Panc1 (cell line): ENCODE measurements around the gene UBAP2. TPM values are rescaled to one million over a fixed set of nuclear protein-coding genes. Genes with fewer than 3 reads are reported as not detected.
"Not testable (repeated sequence)": the region's sequence is repeated elsewhere in the genome, so short reads cannot be mapped to it uniquely, and the experiment has no call there.

ENCODE experiments used
- ATAC-seq: fragments of 200-7000 bp; cut with Tn5 transposase; 2 replicates; pipeline ENCODE4 v1.9.1; 2020; ENCODE audit warnings: mild to moderate bottlenecking, moderate library complexity
- BruUV-seq: library from RNA; stranded (reverse); fragments of 400-500 nt; replicated peaks from 2 replicates; lab custom pipeline; 2021; lab: Mats Ljungman, UMichigan
- CTCF ChIA-PET: fragments of 300-600 bp; sonication (Branson Sonifier 250); formaldehyde crosslinking; loops from one replicate; lab custom pipeline; 2022; ENCODE audit warnings: antibody characterized with exemption; lab: Charles Lee
- POLR2A ChIA-PET: fragments of 300-600 bp; sonication (Branson Sonifier 250); formaldehyde crosslinking; loops from one replicate; lab custom pipeline; 2022; ENCODE audit warnings: antibody characterized with exemption; lab: Charles Lee
- DNase-seq: peaks from one replicate; pipeline ENCODE4 v3.0.0-alpha.2; 2010; ENCODE audit warnings: low read depth, low spot score
- H3K27ac ChIP-seq: 2 replicates; pipeline ENCODE4 v1.5.1; 2011; ENCODE audit warnings: mild to moderate bottlenecking, low read length, inconsistent platforms
- H3K27me3 ChIP-seq: fragments of 200-500 bp; sonication (Bioruptor generic); 2 replicates; pipeline ENCODE4 v1.6.0; 2014; ENCODE audit warnings: low read length, inconsistent platforms; ENCODE audit not compliant: control insufficient read depth, insufficient read depth
- H3K36me3 ChIP-seq: fragments of 200-500 bp; sonication (Bioruptor generic); 2 replicates; pipeline ENCODE4 v1.5.1; 2014; ENCODE audit warnings: inconsistent platforms, mild to moderate bottlenecking, low read length, moderate library complexity; ENCODE audit not compliant: control insufficient read depth, insufficient read depth
- H3K4me1 ChIP-seq: 2 replicates; pipeline ENCODE4 v1.5.1; 2011; ENCODE audit warnings: inconsistent platforms, mild to moderate bottlenecking, low read length, moderate library complexity; ENCODE audit not compliant: control insufficient read depth, insufficient read depth
- H3K4me3 ChIP-seq, 2 experiments: 2 replicates each; pipeline ENCODE4 v1.5.1; 2011 to 2012; ENCODE audit warnings: low read depth in 2 of 2, low read length in 2 of 2, mild to moderate bottlenecking in 2 of 2, inconsistent platforms in 1 of 2, moderate library complexity in 1 of 2
- H3K9me3 ChIP-seq: fragments of 200-500 bp; sonication (Bioruptor generic); 2 replicates; pipeline ENCODE4 v1.5.1; 2014; ENCODE audit warnings: low read depth, mild to moderate bottlenecking, inconsistent platforms, low read length, moderate library complexity; ENCODE audit not compliant: control insufficient read depth, insufficient read depth
- CTCF ChIP-seq: fragments of 450-650 bp; IDR thresholded peaks from 2 replicates; pipeline ENCODE4 v1.5.1; 2017; ENCODE audit warnings: mild to moderate bottlenecking
- POLR2AphosphoS5 ChIP-seq: IDR thresholded peaks from 2 replicates; pipeline ENCODE4 v1.6.1; 2012; ENCODE audit warnings: mild to moderate bottlenecking, low read depth, low read length, moderate library complexity
- REST ChIP-seq, 2 experiments: IDR thresholded peaks; 2 replicates each; pipeline ENCODE4 v1.6.1; 2011 to 2012; ENCODE audit warnings: low read depth in 2 of 2, control low read depth in 1 of 2, low read length in 1 of 2, mild to moderate bottlenecking in 1 of 2, moderate library complexity in 1 of 2; ENCODE audit not compliant: insufficient read depth in 1 of 2
- SIN3A ChIP-seq: IDR thresholded peaks from 2 replicates; pipeline ENCODE4 v1.6.1; 2012; ENCODE audit warnings: low read depth, mild to moderate bottlenecking, low read length, moderate library complexity, borderline replicate concordance; ENCODE audit not compliant: insufficient read depth
- TCF7L2 ChIP-seq: IDR thresholded peaks from 2 replicates; pipeline ENCODE4 v1.6.1; 2011; ENCODE audit warnings: mild to moderate bottlenecking, low read depth, low read length, inconsistent platforms
- in situ Hi-C: cut with HindIII; loops from 2 replicates; pipeline ENCODE4 v1.10.0; 2016; ENCODE audit warnings: low sequenced_read_pairs, low pct_unique_long_range_greater_than_20kb
- intact Hi-C: fragments of 100-400 bp; cut with micrococcal nuclease; formaldehyde crosslinking; loops from one replicate; pipeline ENCODE4 v1.10.0; 2022; ENCODE audit not compliant: unreplicated experiment
- total RNA-seq: library from RNA; stranded (reverse); gene quantifications from one replicate; pipeline ENCODE4 v1.2.1, GENCODE V29; 2021; ENCODE audit not compliant: unreplicated experiment

Gene UBAP2
- total RNA-seq, 1 experiment from 2014 or later: 94.6 TPM

- CTCF ChIA-PET: no interaction called here
- H3K36me3 ChIP-seq: peaks cover 18% of the 10 kb centered on the region
- BruUV-seq: no TSS peak
These were observed 76.0 kb downstream of the UBAP2 start for GRCh38 chr9:33972698-33973097.

GRCh38 chr9:33964086-33964768, 84.5 kb downstream of the UBAP2 start:
- ChIA-PET CTCF (interaction anchor here (0.6 kb wide), 1 partner anchor 28 kb away, joined by 6 read pairs; no protein-coding TSS in a partner anchor), POLR2A (no interaction called here)
- ATAC-seq (peak; percentile 53; the same call in 1 of the 2 replicates), DNase-seq (no peak)
- TF ChIP-seq CTCF (no peak), TCF7L2 (no peak), SIN3A (no peak), REST (IDR thresholded peaks at IDR 0.05; ENCODE audit: insufficient read depth in 1 of 2, low read depth in 2 of 2, low read length in 1 of 2) (no peak), POLR2AphosphoS5 (no peak)
- H3K4me1 ChIP-seq: 0 out of 2 replicates have a peak, but pooled peaks cover 3% of the 10 kb centered on the region
- intact Hi-C loops: no loop called here
- H3K4me3 ChIP-seq: no peak overlapping the region
- no peak overlapping the region for H3K27ac ChIP-seq
- H3K9me3 ChIP-seq: no peaks in the 10 kb centered on the region
- no TSS peak for BruUV-seq
- in situ Hi-C loops: no loop called here
- no peaks in the 10 kb centered on the region for H3K27me3 ChIP-seq
- H3K36me3 ChIP-seq: peaks cover 37% of the 10 kb centered on the region

More at GRCh38 chr9:33972698-33973097, 76.0 kb downstream of the UBAP2 start:
- no peak for TF ChIP-seq SIN3A
- TF ChIP-seq TCF7L2: no peak
- no peak for TF ChIP-seq CTCF
- TF ChIP-seq POLR2AphosphoS5: no peak
- no peak for TF ChIP-seq REST (IDR thresholded peaks at IDR 0.05; ENCODE audit: insufficient read depth in 1 of 2, low read depth in 2 of 2, low read length in 1 of 2)
- DNase-seq (no peak), ATAC-seq (no peak)
- H3K9me3 ChIP-seq: no peaks in the 10 kb centered on the region
- intact Hi-C loops (no loop called here), in situ Hi-C loops (no loop called here)
- H3K27me3 ChIP-seq: no peaks in the 10 kb centered on the region
- POLR2A ChIA-PET: interaction anchor here (0.6 kb wide), 1 partner anchor 15 kb away, joined by 3 read pairs; no protein-coding TSS in a partner anchor
- 0 out of 2 replicates have a peak, but pooled peaks cover 3% of the 10 kb centered on the region for H3K4me1 ChIP-seq
- no peak overlapping the region for H3K4me3 ChIP-seq
- H3K27ac ChIP-seq: no peak overlapping the region

GRCh38 chr9:33962468-33962867, 86.2 kb downstream of the UBAP2 start:
- CTCF ChIA-PET, H3K4me1 ChIP-seq, H3K4me3 ChIP-seq, in situ Hi-C loops, H3K9me3 ChIP-seq, H3K27ac ChIP-seq, BruUV-seq, intact Hi-C loops, DNase-seq, ATAC-seq, H3K27me3 ChIP-seq: not testable (repeated sequence)
- POLR2A ChIA-PET: interaction anchor here (0.6 kb wide), 1 partner anchor 677 kb away, joined by 10 read pairs; no protein-coding TSS in a partner anchor
- H3K36me3 ChIP-seq: peaks cover 39% of the 10 kb centered on the region
